ENCODE data around the gene GSTT4.
"Not testable (repeated sequence)": the region's sequence is repeated elsewhere in the genome, so short reads cannot be mapped to it uniquely, and the experiment has no call there.

Gene GSTT4

GRCh38 chr22:24005201-24005600 is at the start of gene GSTT4:
TSS of gene GSTT4 (minus strand) at chr22:24005453. CDS start at chr22:24005356, 97 bp downstream.
- DNase-seq: no peak

DNA sequence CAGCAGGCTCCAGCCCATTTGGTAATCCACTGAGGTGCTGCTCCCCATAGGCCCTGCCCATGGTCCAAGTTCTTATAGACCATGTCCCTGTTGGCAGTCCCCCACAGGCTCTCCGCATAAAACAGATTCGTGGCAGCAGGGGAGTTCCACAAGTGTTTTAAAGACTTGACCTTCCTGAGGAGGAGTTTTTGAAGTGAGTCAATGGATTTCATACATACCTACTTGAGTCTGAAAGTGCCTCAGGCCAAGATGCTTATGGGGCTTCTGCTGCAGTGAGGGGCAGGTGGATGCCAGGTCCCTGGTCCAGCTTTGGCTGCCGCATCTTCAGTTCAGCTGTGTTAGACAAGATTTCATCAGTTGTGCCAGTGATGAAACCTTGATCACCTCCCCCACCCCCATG is 49.1 kb upstream of the GSTT4 start:
- no peak for DNase-seq

DNA sequence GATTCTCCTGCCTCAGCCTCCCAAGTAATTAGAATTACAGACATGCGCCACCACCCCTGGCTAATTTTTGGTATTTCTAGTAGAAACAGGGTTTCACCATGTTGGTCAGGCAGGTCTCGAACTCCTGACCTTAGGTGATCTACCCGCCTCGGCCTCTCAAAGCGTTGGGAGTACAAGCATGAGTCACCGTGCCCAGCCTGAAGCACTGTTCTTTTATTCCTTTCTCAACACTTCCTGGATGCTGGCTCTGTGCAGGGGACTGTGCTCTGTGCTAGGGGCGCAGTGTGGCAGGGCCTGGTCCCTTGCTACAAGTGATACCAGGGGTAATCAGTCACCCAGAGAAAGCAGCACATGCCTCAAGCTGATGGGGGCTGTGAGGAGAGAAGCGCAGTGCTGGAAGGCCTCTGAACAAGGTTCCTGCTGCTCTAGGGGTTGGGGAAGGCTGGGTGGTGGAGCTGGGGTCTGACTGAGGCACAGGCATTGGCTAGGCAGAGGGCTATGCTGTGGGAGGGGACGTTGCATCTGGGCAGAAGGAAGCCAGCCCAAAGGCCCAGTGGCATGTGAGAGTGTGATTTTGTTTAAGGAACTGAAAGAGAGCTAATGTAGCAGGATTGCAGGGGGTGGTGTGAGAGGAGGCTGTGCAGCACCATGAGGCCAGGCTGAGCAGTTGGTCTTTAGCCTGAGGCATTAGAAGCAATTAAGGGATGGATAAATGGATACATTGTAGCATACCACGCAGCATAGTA is 48.4 kb upstream of the GSTT4 start:
- no peak for DNase-seq

- no peak for DNase-seq
Measured at GRCh38 chr22:24051568-24051967, 46.3 kb upstream of the GSTT4 start.

DNA sequence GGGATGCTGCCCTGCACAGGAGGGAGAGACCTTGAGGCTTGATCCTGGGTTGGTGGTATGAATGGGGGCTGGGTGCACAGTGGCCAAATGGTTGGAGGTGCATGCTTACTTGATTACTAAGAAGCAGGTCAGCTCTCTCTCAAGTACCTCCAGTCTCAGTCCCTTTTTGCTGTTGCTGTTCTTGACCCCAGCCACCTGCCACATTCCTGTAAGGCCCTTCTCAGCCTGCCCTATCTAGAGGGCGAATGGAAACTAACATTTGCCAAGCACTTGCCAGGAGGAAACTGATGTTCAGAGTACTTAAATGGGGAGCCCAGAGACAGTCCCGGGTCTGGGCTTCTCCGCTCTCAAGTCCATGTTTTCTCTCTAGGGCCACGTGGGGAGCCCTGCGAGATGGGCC is 45.8 kb upstream of the GSTT4 start:
- no peak for DNase-seq

GRCh38 chr22:24049978-24050377 is 44.7 kb upstream of the GSTT4 start:
- DNase-seq: no peak

DNA sequence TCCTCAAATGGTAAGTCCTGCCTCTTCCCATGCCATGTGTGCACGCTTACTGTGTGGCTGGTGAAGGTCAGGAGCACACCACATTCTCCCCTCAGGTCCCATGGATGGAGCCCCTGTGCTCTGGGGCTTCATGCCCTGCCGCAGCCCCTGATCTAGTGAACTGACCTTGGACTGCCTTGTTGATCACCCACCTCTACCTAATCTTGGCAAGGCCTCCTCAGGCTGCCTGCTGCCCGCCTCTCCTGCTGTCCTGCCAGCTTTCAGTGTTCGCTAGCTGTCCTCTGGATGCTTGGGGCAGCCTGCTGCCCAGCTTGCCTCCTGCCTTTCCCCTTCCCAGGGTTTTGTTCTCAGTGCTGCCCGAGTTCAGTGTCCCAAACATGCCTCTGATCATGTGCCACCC is 44.0 kb upstream of the GSTT4 start:
- no peak for DNase-seq

GRCh38 chr22:24046024-24046423 is 40.8 kb upstream of the GSTT4 start:
- DNase-seq: no peak

GRCh38 chr22:24043958-24044357 is 38.7 kb upstream of the GSTT4 start:
- DNase-seq: peak; percentile 67

DNA sequence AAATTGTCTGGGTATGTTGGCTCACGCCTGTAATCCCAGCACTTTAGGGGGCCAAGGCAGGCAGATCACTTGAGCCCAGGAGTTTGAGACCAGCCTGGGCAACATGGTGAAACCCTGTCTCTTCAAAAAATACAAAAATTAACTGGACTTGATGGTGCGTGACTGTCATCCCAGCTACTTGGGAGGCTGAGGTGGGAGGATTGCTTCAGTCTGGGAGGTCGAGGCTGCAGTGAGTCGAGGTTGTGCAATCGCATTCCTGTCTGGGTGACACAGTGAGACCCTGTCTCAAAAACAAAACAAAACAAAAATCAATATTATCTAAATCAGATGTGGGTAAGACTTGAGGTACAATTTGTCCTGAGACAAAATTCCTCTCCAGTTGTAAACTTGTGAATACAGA is 38.2 kb upstream of the GSTT4 start:
- not testable (repeated sequence) for DNase-seq

- no peak for DNase-seq
Measured at GRCh38 chr22:24040946-24041345, 35.7 kb upstream of the GSTT4 start.

- DNase-seq: no peak
Measured at GRCh38 chr22:24039046-24039445, 33.8 kb upstream of the GSTT4 start.

GRCh38 chr22:24037851-24038765 is 32.9 kb upstream of the GSTT4 start:
- no peak for DNase-seq

- DNase-seq: no peak
Measured at GRCh38 chr22:24035296-24035695, 30.0 kb upstream of the GSTT4 start.

- no peak for DNase-seq
Measured at GRCh38 chr22:24033731-24034130, 28.5 kb upstream of the GSTT4 start.

DNA sequence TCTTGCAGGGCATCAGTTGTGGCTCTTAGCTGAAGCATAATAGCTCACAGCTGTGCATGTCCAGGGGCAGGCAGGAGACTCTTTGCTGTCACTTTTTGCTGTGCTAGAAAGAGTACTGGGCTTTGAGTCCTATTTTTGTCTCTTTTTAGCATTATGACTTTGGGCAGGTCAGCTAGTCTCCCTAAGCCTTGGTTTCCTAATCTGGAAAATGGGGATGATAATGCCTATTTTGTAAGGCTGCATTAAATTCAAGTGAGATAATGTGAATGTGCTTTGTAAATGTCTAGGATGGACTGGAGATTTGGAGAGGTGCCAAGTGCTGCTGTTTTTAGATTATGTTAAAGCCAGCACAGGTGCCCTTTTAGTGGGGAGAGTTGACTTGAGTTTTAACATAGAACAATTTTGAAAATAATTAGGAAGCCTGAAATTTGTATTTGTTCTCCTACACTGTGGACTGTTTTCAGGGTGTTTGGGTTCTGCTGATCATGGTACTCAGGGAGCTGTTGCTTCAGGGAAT is 25.0 kb upstream of the GSTT4 start:
- DNase-seq: no peak

GRCh38 chr22:24029304-24029703 is 24.1 kb upstream of the GSTT4 start:
- DNase-seq: no peak

DNA sequence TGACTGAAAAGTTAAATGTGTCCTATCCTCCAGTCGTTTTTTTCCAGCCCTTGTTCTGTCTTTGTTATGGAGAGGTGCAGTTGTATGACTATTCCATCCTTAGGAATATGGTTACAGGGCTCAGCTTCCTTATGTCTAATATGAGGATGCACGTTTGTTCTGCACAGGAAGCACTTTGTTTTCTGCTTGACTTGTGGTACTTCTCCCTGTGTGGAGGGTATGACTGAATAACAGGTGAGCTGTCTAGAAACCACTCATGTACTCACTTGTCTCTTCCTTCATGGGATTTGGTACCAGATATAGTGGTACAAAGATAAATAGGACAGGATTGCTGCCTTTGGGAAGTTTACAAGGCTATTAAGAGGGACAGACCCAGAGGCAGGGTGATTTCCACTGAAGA is 23.3 kb upstream of the GSTT4 start:
- no peak for DNase-seq

DNA sequence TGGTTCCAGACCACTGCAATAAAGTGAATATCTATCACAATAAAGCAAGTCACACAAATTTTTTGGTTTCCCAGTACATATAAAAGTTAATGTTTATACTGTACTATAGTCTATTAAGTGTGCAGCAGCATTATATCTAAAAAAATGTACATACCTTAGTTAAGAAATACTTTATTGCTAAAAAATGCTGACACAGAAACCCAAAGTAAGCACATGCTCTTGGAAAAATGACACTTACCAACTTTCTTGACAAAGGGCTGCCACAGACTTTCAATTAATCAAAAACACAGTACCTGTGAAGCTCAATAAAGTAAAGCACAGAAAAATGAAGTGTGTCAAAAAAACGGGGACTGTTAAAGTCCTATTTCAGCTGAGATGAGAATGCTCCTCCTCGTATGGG is 22.7 kb upstream of the GSTT4 start:
- no peak for DNase-seq

DNA sequence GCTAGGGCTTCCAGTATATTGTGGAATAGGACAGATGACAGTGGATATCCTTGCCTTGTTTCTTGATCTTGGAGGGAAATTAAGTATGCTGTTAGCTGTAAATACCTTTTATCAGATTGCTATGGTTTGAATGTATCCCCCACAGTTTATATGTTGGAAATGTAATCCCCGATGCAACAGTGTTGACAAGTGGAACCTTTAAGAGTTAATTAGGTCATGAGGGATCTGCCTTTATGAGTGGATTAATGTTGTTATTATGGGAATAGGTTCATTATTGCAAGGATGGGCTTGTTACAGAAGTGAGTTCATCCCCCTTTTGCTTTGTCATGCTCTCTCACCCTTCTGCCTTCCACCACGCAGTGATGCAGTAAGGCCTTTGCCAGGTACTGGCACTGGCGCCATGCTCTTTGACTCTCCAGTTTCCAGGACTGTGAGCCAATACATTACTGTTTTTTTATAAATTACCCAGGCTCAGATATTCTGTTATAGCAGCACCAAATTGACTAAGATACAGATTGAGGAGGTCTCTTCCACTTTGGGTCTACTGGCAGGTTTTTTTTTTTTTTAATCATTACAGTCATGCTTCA is 22.2 kb upstream of the GSTT4 start:
- DNase-seq: no peak

DNA sequence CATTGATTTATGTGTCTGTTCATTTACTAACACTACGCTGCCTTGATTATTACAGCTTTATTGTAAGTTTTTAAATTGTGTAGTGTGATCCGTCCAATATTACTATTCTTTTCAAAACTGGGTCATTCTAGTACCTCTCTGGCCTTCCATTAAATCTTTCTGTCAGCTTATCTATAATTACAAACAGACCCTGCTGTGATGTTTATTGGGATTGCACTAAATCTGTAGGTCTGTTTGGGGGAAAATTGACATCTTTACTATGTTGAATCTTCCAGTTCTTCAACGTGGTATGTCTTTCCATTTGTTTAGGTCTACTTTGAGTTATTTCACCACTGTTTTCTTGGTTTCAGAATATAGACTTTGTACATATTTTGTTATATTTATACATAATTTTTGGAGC is 21.5 kb upstream of the GSTT4 start:
- no peak for DNase-seq

DNA sequence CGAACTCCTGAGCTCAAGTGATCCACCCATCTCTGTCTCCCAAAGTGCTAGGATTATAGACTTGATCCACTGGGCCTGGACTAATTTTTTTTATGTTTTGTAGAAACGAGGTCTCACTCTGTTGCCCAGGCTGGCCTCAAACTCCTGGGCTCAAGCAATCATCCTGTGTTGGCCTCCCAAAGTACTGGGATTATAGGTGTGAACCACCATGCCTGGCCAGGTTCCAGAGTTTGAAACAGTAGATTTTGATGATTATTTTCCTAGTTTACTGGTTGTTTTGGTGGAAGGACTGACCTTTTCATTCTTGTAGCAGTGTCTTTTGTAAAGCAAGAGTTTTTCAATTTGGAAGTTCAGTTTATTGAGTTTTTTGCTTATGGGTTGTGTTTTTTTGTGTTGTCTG is 20.8 kb upstream of the GSTT4 start:
- DNase-seq: no peak

- no peak for DNase-seq
Measured at GRCh38 chr22:24025475-24025874, 20.2 kb upstream of the GSTT4 start.

DNA sequence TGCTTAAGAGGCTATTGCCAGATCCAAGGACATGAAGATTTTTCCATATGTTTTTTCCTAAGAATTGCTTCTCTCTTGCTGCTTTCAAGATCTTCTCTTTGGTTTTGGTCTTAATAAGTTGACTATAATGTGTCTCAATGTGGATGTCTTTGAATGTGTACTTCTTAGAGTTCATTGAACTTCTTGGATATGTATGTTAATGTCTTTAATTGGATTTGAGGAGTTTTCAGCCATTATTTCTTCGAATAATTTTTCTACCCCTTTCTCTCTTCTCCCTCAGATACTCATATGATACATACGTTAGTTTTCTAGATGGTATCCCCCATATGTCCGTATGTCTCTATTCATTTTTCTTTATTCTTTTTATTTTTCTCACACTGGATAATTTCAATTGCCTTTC is 19.1 kb upstream of the GSTT4 start:
- DNase-seq: no peak

Measured in OCI-M1 (cell line).